ENCODE results near the gene GTF2IRD2.
A peak's percentile ranks its signal among the peaks of the same experiment; 100 is the strongest.
"Not testable (repeated sequence)": the region's sequence is repeated elsewhere in the genome, so short reads cannot be mapped to it uniquely, and the experiment has no call there.

GTF2IRD2 gene

DNA sequence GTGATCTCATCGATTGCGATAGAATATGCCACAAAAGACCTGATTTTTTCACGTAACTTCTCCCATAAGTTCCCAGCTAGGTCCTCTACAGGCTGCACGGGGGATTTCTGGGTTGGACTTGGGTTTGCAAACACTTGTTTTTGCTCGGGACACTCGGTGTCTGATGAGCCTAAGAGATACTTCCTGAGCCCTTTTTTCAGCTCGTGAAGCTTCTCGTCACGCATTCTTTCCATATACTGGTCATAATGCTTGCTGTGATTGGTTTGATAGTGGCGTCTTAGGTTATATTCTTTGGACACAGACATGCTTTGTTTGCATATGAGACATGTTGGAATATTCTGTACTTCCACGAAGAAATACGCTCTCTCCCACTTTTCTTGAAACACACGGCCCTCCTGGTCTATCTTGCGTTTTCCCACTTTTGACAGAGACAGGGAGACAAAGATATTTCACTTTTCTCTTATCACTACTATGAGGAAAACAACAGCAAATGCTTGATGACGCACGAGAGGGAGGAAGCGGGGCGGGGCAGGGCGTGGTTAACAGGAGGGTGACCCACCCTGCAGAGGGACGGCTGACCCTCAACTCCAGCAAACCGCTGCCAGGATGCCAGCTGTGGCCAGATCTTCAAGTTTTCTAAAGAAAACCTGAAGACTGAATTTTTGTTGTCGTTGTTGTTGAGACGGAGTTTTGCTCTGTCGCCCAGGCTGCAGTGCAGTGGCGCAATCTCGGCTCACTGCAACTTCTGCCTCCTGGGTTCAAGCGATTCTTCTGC is 53.4 kb downstream of the GTF2IRD2 start:
- not testable (repeated sequence) for DNase-seq (ENCODE audit: low read depth); H3K4me3 ChIP-seq (replicated peaks; ENCODE audit: low read depth, low read length)

DNA sequence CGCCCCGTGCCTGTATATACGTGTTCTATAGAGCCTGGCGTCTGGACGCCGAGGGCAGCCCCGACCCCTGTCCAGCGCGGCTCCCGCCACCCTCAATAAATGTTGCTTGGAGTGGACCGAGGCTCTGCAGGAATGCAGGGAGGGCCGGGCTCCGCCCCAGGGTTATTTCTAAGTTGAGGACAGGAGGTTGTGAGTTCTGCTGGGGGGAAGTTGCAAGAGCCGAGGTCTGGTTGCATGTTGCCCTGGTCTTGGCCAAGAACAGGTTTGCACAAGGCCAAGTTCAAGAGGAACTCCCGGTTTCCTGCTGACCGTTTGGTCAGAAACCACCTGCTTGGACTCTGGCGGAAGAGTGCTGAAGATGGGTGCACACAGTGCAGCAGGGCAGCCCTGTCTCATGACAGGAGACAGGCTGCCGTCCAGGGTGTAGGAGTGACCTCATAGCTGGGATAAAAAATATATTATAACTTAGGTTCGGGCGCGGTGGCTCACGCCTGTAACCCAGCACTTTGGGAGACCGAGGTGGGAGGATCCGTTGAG is 62.1 kb downstream of the GTF2IRD2 start:
- not testable (repeated sequence) for H3K4me3 ChIP-seq (replicated peaks; ENCODE audit: low read depth, low read length); DNase-seq (ENCODE audit: low read depth)

DNA sequence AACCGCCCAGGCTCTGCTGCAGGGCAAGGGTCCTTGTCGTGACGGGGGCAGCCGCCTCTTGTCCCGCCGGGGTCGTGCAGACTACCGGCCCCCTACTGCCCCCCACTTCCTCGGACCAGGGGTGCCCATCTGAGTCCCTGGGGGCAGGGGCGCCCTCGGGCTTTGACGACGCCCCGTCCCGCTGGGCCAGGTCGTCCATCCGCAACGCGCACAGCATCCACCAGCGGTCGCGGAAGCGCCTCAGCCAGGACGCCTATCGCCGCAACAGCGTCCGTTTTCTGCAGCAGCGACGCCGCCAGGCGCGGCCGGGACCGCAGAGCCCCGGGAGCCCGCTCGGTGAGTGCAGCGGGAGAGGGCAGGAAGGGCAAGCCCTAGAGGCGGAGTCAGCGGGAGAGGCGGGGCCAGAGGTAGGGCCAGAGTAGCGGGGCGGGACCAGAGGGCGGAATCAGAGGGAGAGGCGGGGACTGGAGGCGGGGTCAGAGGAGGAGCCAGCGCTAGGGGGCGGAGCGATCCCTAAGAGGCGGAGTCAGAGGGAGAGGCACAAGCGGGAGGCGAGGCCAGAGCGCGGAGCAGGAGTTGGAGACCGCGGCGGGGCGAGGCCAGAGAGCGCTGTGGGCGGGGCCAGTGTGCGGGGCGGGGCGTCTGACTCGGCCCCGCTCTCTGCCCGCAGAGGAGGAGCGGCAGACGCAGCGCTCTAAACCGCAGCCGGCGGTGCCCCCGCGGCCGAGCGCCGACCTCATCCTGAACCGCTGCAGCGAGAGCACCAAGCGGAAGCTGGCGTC is 62.8 kb downstream of the GTF2IRD2 start:
- DNase-seq (ENCODE audit: low read depth) = peak; percentile 86
- H3K4me3 ChIP-seq (replicated peaks; ENCODE audit: low read depth, low read length) = peak overlapping the region; percentile 28

GRCh38 chr7:74783595-74783994 is 67.8 kb downstream of the GTF2IRD2 start:
- not testable (repeated sequence) for H3K4me3 ChIP-seq (replicated peaks; ENCODE audit: low read depth, low read length); DNase-seq (ENCODE audit: low read depth)

GRCh38 chr7:74781746-74782145 is 69.7 kb downstream of the GTF2IRD2 start:
- H3K4me3 ChIP-seq (replicated peaks; ENCODE audit: low read depth, low read length); DNase-seq (ENCODE audit: low read depth): not testable (repeated sequence)

DNA sequence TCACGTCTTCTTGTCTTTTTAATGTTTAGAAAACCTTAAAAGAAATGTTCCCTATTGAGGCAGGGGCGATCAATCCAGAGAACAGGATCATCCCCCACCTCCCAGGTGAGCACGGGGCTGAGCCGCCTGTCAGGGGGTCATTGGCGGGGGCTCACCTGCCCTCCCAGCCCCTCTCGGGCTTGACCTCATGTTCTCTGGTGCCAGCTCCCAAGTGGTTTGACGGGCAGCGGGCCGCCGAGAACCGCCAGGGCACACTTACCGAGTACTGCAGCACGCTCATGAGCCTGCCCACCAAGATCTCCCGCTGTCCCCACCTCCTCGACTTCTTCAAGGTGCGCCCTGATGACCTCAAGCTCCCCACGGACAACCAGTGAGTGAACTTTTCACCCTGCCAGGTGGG is 72.4 kb downstream of the GTF2IRD2 start:
- not testable (repeated sequence) for DNase-seq (ENCODE audit: low read depth); H3K4me3 ChIP-seq (replicated peaks; ENCODE audit: low read depth, low read length)

DNA sequence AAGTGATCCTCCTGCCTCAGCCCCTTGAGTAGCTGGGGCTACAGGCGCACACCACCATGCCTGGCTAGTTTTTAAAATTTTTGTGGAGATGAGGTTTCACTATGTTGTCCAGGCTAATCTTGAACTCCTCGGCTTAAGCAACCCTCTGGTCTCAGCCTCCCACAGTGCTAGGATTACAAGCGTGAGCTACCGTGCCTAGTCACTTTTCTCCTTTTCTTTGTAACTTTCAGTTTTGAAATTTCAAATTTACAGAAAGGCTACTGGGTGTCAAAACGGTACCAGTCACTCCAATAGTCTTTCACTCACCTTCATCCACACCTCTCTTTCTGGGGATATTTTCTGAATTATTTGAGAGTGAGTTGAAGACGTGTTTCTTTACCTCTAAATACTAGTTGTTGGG is 76.3 kb downstream of the GTF2IRD2 start:
- not testable (repeated sequence) for H3K4me3 ChIP-seq (replicated peaks; ENCODE audit: low read depth, low read length); DNase-seq (ENCODE audit: low read depth)

- not testable (repeated sequence) for DNase-seq (ENCODE audit: low read depth); H3K4me3 ChIP-seq (replicated peaks; ENCODE audit: low read depth, low read length)
These were observed 77.3 kb downstream of the GTF2IRD2 start, which contains the start of gene NCF1 for GRCh38 chr7:74773760-74774750. Gene NCF1 (plus strand): TSS chr7:74774011. CDS start chr7:74774032, 21 bp downstream.

DNA sequence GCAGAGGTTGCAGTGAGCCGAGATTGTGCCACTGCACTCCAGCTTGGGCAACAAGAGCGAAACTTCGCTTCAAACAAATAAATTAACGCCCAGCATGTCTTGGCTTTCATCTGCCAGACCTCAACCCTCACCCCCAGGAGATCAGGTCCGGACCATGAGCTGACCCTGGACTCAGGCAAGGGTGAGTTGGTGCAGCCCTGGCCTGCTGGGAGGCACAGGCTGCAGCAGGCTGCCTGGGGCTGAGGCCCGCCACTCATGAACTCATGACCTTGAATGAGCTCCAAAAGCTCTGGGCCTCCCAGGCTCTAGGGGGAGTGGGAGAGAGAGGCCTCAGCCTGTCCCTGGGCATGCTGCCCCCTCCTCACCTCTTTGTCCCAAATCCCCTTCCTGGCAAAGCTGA is 79.3 kb downstream of the GTF2IRD2 start:
- not testable (repeated sequence) for H3K4me3 ChIP-seq (replicated peaks; ENCODE audit: low read depth, low read length); DNase-seq (ENCODE audit: low read depth)

DNA sequence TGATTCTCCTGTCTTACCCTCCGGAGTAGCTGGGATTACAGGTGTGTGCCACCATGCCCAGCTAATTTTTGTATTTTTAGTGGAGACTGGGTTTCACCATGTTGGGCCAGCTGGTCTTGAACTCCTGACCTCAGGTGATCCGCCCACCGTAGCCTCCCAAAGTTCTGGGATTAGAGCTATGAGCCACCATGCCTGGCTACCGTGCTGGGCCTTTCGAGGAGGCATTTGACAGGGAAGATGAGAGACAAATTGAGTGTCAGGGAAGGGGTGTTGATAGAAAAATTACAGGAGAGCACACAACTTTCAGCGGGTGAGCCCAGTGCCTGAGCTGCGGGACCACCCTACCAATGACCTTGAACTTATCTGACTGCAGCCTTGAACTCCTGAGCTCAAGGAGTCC is 81.3 kb downstream of the GTF2IRD2 start:
- DNase-seq (ENCODE audit: low read depth); H3K4me3 ChIP-seq (replicated peaks; ENCODE audit: low read depth, low read length): not testable (repeated sequence)

- not testable (repeated sequence) for H3K4me3 ChIP-seq (replicated peaks; ENCODE audit: low read depth, low read length); DNase-seq (ENCODE audit: low read depth)
These were observed 84.4 kb downstream of the GTF2IRD2 start for GRCh38 chr7:74766991-74767390.

DNA sequence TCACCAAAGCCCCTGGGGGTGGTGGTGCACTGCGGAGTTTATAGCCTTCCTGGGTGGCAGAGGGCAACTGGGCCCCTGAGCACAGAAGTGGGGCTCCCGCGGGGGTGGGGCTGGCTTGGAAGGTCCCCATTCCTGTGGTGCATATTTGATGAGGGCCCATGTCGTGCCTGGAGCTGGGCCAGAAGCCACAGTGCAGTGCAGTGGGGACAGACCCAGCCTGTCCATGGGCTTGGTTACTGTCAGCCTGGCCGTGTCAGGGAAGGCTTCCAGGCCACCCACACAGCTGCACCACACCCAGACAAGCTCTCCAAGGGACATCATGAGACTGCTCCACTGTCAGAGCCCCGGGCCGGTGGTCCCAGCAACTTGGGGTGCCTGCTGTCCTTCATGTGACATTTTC is 84.9 kb downstream of the GTF2IRD2 start:
- not testable (repeated sequence) for DNase-seq (ENCODE audit: low read depth); H3K4me3 ChIP-seq (replicated peaks; ENCODE audit: low read depth, low read length)

DNA sequence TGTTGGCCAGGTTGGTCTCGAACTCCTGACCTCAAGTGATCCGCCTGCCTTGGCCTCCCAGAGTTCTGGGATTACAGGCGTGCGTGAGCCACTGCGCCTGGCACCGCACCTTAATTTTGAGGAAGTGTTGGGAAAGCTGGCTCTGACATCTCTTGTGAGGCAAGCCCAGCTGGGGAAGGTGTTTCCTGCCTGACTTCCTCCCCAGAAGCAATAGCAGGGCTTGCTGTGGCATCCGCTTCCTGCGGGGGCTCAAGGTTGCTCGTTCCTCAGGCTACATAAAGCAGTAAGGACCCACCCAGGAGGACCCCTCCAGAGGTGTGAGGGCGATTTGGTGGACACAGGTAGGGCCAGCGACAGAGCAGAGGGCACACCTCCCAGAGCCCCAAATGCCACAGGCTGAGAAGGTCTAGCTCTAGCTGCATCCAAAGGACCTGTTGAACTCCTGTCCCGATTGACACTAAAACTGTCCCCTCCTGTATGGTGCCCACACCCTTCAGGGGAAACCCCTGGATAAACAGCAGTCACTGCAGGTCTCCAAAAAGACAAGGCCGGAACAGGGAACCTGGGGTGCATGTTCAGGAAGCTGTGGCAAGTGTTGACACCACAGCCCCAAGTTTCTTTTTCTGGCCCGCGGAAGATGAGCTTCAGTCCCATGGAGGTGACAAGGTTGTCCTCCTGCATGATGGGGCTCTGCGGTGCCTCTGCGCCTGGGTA is 86.0 kb downstream of the GTF2IRD2 start:
- not testable (repeated sequence) for H3K4me3 ChIP-seq (replicated peaks; ENCODE audit: low read depth, low read length); DNase-seq (ENCODE audit: low read depth)

DNA sequence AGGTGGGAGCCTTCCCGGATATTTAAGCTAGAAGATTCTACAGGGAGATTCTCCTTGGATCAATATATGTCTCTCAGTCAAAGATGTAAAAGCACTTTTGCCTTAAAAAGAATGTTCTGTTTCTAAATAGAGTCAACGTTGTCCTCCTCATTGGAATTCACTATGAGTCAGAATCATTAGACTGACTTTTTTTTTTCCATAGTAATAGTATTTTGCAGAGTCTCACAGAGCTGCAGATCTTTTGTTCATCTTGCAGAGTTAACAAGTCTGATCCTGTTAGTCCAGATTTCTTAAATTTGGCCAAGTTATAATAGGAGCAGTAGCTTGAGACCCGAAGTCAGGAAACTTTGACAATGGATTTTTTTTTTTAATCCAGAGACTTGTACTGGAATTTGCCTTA is 92.4 kb downstream of the GTF2IRD2 start:
- not testable (repeated sequence) for H3K4me3 ChIP-seq (replicated peaks; ENCODE audit: low read depth, low read length); DNase-seq (ENCODE audit: low read depth)

DNA sequence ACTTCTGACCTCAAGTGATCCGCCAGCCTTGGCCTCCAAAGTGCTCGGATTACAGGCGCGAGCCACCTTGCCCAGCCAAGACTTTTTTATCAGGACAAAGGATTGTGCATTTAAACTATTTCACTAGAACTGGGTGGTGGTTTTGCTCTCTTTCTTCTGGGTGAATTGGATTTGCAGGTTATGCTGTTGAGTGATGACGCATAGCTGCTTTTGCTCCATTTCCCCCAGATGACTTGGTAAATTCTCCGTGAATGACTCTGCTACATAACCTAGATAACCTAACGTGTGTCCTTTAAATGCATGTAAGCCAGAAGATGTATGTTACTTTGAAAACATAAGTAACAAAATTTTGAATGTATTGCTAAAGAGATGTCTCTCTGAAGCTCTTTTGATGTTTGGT is 93.1 kb downstream of the GTF2IRD2 start:
- not testable (repeated sequence) for DNase-seq (ENCODE audit: low read depth); H3K4me3 ChIP-seq (replicated peaks; ENCODE audit: low read depth, low read length)

- H3K4me3 ChIP-seq (replicated peaks; ENCODE audit: low read depth, low read length); DNase-seq (ENCODE audit: low read depth): not testable (repeated sequence)
These were observed 94.7 kb downstream of the GTF2IRD2 start for GRCh38 chr7:74756673-74757072.

DNA sequence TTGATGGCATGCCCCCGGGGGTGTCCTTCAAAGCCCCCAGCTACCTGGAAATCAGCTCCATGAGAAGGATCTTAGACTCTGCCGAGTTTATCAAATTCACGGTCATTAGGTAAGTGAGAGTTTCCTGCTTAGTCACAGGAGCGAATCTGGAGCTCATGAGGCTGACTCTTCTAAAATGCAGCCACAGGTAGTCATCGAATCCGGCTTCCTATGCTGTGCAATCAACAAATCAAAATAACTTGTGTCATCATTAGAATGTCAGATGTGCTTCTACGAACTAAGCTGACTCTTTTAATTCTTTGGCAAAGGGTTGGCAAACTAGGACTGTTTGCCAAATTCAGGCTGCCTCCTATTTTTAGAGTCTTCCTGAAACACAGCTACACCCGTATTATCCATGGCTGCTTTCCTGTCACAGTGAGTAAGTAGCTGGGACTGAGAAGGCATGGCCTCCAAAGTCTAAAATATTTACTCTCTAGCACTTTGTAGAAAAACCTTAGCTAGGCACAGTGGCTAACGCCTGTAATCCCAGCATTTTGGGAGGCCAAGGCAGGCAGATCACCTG is 97.4 kb downstream of the GTF2IRD2 start:
- not testable (repeated sequence) for H3K4me3 ChIP-seq (replicated peaks; ENCODE audit: low read depth, low read length); DNase-seq (ENCODE audit: low read depth)
